GM21723 (cell line): ENCODE measurements around the gene RPP25L.

Source experiments
- ATAC-seq: cut with Tn5 transposase; IDR thresholded peaks from one replicate; pipeline ENCODE4 v1.9.1; 2021; ENCODE audit warnings: mild to moderate bottlenecking, moderate library complexity; ENCODE audit not compliant: unreplicated experiment

Gene RPP25L

DNA sequence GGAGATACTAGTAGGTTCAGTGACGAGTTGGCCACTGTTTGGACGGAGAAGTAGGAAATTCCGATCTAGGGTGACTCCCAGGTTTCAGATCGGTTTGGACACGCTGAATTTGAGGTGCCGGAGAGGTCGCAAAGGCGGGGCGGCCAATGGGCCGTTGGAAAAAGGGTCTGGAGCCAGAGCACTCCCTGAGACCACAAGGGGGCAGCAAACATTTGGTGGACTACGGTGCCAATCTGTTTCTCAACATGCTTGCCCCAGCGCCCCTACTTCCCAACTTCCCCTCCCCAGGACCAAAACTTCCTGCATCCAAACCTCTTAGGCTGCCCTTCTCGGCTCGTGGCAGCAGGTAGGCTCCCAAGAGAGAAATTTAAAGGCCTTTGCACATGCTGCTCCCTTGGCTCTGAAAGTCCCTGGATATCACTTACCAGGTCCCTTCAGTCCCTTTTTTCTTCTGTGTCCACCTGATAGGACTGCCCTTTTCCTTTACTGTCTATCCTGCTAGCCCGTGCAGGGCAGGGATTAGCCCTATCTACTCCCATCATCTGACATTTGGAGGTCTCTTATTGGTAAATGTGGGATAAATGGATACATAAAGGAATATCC, 992 bp upstream of the RPP25L start:
- ATAC-seq, result peak; percentile 49

DNA sequence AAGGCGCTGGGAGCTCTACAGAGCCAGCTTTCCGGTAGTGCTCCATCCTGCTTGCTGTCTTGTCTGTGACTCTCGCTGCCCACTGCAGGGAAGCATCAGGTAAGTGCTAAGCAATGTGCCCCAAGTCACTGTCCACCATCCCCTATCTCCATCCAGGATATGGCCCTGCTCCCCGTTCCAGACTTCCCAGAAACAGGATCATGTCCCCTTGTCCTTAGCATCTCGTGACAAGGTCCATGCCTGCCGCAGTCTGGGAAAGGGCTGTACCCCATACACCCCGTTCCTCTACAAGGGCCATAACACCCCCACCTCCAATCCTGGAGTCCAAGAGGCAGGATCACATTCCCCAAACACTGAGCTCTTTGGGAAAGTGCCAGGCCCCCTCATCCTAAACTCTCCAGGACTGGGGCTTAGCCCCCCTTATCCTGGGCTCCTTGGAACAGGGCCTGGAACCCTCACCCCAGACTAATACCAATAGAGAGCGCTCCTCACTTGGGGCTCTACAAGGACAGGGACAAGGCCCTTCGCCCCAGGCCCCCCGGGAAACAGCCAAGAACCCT, 566 bp downstream of the RPP25L start:
- peak; percentile 15 for ATAC-seq

DNA sequence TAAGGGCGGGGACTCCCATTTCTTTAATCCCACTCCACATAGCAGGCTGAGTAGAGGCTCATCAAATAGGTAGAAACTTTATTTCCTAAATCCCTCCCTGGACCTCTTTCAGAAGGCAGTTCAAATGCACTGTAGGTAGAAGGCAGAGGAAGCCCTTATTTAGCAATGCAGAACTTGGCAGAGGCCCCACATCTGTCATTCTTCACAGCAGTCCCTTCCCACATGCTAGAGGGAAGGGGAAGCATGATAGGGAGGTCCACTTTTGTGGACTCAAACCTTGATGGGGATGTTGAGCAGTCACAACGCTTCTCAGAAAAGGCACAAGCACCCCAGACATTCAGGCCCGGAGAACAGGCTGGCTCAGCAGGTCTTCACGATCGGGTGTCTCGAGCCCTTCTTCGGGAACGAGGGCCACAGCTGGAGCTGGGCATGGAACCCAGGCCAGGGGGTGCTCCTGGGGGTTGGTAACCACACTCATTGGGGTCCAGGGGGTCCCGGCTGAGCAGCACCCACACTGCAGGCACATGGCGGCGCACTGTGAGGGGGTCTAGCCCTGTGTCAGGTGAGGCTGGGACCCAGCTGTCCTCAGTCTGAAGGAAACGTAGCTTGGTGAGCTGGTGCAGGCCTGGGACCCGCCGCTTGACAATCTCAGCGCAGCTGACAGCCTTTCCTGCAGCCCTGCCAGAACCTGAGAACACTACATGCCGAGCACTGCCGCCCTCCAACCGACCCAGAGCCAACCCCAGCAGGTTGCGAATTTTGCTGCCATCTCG, 1.3 kb downstream of the RPP25L start:
- no peak for ATAC-seq

DNA sequence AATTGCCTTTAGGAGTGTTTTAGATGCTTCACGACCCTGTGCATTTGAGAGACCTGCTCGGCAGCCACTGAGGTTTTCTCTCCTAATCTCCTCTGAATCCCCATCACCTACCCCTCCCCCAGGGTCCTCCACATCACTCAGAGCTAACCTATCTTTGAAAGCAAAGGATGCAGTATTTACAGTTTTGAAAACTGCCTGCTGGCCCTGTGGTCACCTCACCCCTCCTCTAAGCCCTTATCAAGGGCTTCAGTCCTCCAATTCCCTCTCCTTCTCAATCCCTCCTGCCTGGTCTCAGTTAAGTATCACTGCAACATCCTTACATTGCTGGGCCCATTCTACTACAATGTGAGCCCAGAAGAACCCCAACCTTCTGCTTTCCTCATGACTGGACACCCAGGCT, 4.6 kb downstream of the RPP25L start:
- ATAC-seq, result no peak

DNA sequence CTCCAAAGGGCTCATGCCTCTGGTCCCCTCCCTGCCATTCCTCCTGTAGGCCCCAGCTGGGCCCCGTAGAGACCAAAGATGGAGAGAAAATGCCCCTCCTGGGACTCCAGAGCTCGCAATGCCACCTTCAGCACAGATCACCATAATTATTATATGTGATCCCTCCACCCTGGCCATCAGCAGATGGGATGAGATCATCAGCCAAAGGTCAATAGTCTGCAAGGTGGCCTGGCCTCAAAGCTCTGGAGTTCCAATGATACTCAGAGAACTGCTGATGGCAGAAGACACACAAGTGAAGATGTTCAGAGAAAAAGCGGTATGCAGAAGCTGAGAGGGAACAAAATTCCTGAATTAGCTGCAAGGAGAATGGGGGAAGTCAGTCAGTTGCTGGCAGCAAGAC, 5.0 kb downstream of the RPP25L start:
- ATAC-seq, result no peak

DNA sequence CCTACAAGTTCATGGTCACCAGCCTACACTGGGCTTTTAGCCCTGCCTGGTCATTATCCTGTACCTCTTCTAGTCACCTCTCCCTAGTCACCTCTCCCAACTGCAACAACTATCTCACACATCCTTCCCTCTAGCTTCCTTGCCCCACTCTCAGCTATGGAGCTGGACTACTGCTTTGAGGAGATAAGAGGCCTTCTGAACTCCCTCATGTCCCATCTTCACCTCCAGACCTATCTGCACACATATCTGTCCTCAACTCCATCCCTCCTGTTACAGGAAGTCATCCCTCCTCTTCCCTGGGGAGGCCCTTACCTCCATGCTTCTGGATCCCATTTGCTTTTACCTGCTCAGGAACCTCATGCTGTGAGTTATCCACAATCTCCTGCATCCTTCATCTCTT, 5.7 kb downstream of the RPP25L start:
- no peak for ATAC-seq

DNA sequence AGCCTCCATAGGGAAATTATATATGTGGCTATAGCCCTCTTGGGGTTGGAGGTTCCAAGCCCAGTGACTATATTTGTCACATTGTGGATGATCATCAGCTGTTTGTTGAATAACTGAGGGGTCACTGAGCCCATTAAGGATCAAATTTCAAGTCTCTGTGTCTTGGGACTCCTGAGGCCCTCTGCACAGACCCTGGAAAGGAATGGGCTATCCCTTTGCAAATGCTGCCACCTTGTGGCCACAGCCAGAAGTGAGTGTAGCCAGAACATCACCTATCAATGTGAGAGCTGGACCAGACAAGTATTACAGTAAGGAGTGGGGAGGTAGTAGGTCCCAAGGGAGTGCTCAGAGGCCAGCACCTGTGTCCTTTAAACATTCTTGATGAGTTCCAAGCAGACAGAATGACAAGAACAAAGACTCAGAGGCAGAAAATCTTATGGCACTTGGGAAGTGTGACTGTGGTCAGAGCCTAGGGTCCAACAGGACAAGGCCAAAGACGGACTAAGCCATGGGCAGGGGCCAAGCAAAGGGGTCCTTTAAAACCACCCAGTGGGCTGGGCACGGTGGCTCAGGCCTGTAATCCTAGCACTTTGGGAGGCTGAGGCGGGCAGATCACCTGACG, 8.2 kb downstream of the RPP25L start:
- ATAC-seq, result peak; percentile 86

DNA sequence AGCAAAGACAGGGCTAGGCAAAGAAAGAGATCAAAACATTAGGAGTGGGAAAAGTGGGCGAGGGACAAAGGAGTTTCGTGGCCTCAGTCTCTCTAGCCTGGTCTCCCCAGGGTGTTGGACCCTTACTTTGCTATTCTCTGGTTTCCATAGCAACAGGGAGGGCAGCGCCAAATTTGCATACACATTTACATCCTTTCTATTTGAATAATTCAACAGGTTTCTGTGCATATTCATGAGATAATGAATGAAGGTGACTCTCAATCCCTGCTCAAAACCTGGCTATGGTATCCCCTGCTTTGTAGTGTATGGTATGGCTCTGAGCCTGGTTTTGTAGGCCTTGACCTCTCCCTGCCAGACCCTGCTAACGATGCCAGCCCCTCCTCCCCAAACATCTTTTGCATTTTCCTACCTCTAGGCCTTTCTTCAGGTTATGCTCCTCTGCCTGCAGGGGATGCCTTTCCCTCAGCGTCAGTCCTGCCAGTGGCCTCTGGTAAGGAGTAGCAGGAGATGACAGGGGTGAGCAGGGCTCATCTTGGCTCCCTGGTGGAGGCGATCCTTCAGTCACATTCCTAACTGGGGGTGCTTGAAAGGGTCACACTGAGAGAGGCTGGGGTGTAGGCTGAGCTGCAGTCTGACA, 9.8 kb downstream of the RPP25L start:
- ATAC-seq, result no peak

DNA sequence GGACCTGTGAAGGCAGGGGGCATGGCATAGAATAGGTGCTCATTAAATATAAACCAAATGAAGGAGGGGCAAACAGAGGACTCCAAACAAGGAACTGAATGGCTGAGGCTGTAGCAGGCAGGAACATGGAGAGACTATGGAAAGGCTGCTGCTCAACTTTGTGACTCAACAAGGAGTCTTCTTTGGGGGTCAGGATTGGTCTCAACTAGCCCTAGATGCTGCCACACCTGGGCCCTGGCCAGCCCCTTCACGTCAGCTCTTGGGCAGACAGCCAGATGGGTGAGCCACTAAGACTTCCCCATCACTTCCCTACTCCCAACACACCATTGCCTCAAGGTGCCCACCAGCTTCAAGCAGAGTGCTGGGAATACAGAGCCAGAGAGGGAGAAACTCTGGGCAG, 11.0 kb downstream of the RPP25L start:
- ATAC-seq, result no peak

DNA sequence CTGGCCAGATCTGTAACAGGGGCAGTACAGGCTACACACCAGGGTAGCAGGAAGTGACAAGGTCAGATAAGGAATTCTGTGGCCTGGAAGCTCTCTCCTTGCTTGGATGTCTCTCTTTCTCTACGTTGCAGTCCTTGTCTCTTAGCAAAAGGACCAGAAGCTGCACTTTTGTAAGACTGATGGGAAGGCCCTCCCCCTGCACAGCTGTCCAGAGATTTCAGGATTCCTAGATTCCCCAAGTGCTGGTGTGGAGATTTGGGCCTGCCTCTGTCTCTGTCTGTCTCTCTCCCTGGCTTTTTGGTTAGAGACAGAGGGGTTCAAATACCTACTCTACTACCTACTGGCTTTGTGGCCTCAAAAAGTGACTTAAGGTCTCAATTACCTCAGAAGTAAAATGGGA, 12.4 kb downstream of the RPP25L start:
- no peak for ATAC-seq

DNA sequence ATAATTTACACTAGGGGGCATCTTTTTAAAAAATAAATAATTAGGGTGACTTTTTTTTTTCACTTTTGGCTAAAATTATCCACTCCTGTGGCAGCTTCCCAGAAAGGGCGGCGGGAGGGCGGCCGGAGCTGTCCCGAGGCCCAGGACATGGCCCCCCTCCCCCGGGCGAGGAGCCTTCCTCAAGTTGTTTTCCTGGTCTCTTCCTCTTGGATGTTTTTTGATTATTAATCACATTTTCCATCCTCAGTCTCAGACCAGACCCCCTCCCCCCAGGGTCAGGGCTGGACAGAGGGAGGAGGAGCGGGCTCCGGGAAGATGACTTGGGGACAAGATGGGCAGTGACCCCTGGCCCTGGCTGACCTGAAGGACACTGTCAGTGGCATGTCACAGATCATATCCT, 17.7 kb downstream of the RPP25L start:
- ATAC-seq, result no peak

DNA sequence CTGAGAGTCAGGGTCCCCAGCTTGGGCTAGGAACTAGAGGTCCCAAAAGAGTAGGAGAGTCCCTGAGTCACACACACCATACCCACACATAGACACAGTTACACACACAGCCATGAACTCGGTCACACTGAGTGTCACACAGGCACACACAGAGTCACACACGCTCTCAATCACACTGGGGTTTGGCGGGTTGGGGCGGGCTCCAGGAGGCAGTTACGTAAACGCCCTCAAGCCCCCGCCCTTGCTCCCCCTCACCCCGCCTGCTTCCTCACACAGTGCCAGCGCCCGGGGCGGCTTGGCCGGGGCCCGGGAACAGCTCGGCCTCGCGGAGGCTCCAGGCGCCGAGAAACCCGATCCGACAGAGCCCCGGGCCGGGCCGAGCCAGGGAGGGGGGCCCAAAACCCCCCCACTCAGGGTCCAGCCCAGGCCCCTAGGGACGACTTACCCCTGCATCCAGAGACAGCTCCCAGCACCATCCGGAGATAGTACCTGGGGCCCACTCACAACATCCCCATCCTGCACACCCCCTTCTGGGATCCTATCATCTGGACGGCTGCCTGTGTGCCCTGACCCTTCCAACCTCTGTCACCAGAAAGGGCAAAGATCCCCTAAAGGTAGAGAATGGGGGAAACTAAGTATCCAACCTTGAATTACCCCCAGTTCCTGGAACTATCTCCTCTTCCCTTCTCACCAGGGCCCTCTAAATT, 18.8 kb downstream of the RPP25L start:
- no peak for ATAC-seq

DNA sequence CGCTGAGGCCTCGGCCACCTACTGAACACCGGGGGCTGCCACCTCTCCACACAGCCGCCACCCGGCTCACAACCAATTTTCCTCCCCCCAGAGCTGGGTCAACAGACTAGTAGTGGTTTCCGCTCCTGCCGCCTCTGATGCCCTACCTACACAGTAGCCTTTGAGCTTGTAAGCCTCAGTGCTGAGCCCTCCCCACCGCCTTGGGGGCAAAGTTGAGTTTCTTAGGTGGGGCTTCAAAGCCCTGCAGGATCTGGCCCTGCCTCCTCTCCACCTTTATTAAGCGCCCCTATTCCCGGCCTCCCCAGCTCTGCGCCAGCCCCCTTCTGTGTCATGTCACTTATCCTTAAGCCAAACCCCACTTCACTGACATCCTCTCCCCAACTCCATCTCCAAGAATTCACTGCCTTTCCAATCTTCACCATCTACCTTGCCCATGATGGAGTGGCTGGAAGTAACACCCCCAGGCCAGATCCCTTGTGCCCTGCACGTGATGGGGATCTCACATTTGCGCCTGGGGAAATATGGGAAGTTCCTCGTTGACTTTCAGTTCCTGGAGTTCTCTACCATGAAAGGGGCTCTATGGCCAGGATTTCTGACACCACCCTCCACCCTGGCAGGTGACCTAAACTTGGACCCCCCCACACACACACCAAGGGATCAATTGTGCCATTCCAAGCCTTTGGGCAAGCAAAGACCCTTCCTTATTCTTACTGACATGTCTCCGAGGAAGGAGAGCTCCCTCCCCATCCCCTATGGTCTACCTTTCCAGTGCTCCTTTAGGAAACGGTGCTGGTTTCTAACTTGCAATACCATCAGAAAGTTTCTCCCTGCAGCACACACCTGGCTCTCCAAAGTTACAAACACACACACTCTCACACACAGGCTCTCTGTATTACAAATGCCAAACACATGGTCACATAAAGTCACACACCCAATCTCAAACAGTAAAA, 19.7 kb downstream of the RPP25L start:
- ATAC-seq, result no peak

DNA sequence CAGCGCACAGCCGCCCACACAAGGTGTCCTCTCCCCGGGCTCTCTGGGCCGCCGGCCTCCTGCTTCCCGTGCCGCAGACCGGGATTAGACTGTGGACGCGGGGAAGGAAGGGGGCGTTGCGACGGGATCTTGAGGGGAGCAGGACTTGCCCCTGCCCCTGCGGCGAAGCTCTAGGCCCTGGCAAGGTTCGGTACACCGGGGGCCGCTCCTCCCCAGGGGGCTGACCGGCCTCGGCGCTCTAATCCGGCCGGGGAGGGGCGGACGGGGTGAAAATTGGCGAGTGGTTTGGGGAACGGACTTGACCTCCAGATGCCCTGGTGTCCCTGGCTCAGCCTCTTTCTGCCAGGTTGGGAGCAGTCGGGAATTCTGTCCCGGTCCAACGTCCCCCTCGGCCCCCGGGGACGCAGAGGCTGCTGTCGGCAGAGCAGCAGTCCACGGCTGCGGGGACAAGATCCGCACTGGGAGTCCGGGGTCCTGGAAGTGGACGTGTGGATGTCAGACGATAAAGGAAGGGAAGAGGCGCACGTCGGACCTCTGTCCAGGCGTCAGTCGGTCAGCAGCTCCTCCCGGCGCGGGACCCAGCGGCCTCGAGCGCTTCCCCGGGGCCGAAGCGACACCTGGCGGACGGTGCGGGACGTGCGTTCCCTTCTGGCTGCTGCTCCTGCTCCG, 20.5 kb downstream of the RPP25L start:
- peak; percentile 69 for ATAC-seq

DNA sequence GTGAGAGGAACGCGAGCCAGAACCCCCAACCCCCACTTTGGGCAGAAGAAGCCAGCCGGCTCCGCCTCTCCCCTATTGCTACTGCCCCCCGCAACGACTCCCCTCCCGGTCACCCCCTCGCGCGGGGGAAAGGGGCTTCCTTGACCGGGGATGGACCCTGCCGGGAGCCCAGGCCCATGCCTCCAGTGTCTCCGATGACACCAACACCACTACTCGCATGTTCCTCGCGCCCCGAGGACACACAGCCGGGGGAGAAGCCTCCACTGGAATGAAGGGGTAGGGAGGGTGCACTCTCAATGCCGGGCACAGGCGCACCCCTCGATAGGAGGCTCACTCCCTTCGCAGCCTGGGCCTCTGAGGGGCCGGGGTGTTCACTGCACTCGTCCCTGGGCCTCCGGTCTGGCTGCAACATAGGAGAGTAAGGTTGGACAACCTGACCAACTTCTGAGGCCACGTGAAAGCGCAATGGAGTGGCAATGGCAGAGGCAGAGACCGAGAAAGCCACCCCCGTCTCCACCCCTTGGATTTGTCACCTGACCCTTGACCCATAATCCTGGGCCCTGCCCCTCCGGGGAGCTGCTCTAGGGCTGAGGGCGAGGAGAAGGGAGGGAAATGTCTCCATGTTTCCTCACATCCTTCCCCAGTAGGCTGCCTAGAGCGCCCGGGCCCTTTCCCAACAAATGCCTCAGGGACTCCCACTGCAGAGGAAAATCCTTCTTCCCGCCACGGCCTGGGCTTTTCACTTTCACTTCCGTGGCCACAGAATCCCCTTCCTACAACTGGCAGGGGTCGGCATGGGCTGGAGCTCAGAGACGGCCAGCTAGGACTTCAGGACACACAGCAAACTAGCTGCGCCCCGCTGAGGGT, 21.3 kb downstream of the RPP25L start:
- ATAC-seq, result no peak

DNA sequence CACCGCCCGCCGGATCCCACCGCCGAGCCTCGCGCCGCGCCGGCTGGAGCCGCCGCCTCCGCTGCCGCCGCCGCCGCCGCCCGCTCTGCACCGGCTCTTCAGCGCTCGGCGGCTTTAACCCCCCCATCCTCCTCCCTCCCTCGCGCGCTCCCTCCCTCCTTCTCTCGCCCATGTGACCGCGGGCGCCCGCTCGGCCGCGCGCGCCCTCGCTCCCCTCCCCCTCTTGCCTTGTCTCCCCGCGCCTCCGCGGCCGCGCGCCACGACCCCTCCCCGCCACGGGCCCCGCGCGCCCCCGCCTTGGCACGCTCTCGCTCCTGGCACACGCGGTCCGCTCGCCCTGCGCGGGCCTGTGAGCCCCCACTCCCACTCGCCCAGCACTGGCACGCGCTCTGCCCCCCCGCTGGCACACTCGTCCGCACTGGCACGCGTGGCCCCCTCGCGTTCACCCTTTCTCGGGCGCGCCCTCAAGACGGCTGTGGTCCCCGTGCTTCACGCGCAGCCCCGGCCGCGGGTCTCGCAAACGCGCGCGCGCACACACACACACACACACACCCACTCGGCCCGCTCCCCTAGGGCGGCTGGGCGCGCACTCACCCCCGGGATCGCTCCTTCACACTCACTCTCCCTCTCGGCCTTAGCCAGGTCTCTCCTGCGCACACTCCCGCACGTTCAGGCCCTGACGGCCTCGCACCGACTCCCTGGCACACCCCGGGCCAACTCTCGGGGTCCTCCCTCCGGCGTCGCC, 22.1 kb downstream of the RPP25L start, which contains the start of gene CNTFR:
CNTFR (minus strand) TSS at position 89 of the 745 bp plus-strand sequence. CDS start 20,743 bp downstream, outside the sequence.
- ATAC-seq, result no peak
